Activated CD4-positive, alpha-beta T cell treated with anti-CD3 and anti-CD28 coated beads for 1 hour (primary cell): ENCODE data around the gene NATD1.

Source experiments
- DNase-seq: peaks from one replicate; pipeline ENCODE4 v3.0.0-alpha.2; 2020

NATD1 gene

DNA sequence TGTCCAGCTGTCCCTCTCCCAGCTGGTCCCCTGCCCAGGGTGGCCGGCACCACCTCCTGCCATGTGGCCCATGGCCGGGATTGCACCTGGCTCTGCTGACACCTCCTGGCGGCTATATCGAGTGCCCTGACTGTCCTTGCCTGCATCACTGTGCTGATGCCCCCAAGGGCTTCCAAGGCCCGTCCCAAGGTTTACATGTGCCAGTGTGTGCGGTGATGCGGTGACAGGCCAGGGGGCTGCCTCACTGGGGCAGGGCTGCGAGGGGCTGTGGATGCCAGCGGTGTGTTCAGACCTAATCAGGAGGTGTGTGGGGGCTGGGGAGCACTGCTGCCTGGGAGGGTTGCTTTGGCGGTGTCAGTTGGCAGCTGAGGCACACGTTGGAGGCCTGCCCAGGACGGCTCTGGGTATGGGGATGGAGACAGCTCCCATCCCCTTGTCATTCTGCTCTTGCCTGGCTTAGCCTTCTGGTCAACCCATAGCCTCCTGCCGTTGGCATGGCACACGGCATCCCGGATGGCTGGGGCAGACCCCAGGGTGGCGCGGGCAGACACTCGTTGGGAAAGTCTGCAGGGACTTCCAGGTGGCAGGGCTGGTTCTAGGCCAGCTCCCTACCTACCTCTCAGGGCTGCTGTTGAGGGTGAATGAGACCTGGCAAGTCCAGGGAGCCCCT, 36.8 kb upstream of the NATD1 start:
- DNase-seq: no peak

DNA sequence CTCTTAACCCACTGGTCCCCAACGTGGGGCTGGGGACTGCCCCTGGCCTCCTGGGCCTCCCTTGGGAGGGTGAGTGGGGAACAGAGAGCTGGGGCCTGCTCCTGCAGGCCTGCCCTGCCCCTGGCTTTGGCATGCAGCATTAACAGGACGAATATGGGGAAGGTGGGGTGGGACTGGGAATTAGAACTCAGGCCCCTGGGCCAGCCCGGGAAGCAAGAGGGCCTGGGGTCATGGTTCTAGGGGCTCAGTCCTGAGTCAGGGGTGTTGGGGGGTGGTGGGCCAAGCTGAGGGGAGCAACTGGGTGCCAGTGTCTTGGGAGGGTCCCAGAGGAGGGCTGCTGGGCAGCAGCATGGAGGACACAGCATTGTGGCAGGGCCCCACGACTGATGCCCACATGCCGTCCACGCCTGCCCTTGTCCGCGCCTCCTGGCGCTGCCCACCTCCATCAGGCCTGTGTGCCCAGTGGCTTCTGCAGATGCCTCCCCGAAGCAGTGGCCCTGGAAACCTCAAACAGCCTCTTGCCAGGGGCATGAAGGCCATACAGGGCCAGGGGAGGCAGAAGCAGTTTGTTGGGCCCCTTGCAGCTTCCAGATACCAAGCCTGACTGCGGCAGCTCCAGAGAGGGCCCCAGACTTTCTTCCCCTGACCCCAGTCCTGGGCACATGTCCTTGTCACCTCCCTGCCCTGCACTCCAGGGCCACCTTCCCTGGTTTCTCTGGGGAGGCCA, 36.1 kb upstream of the NATD1 start:
- no peak for DNase-seq

DNA sequence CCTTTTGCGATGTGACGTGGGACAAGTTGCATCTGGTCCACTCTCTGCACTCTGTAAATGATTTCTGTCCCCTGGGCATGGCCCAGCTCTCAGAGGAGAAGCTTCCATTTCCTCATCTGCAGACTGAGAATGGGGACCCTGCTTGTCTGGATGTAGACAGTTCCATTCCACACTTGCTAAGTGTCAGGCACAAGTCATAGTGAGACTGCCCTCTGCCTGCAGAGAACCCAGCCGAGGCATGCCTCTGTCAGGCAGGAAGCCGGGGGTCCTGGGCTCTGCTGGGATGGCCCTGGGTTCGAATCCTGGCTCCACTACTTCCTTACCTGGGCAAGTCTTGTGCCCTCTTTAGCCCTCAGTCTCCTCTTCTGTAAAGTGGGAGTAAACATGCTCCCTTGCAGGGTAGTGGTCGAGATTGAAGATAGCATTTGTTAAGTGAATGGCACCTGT, 35.4 kb upstream of the NATD1 start:
- no peak for DNase-seq

GRCh38 chr17:21287703-21288449, 34.7 kb upstream of the NATD1 start:
- peak; percentile 97 for DNase-seq

- no peak for DNase-seq
These were observed 33.9 kb upstream of the NATD1 start for GRCh38 chr17:21286909-21287702.

GRCh38 chr17:21286066-21286770, 33.0 kb upstream of the NATD1 start:
- DNase-seq: no peak

DNA sequence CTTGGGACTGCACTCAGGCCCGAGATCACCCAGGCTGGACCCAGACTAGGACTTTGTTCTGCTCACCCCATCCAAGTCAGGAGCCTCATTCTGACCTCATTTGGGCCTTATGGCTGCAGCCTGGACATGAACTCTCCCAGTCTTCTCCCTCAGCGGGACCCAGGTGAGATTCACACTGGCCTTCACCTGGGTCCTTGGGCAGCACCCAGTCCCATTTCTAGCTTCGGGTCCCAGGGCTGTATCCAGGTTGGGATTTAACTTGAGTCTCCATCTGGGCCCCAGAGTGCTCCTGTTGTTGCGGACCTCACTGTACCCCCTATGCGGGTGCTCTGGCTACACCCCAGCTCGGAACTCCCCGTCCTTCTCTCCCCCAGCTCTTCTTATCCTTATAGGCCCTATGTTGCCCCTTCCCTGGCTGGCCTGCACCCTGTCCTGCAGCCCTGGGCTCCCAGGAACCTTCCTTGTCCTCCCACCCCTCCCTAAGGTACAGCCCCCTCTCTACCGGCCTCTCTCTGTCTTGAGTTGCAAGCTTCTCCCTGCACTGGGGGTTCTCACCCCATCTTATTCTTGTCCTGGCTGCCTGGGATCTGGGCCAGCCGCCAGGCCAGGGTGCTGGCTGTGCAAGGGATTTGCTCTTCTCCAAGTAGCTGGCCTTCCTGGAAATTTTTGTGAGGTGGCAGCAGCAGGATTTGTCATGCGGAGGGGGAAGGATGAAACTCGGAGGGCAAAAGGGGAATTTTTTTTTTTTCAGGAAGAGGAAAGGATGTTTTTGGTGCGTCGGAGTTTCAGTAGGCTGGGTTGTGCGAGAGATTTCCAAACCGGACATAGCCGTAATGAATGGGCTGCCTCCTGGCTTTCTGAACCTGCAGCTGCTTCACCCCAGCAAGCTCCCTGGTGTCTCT, 32.2 kb upstream of the NATD1 start:
- DNase-seq: no peak

GRCh38 chr17:21284319-21285163, 31.3 kb upstream of the NATD1 start, which contains the start of gene MAP2K3:
Gene MAP2K3, plus strand, starts transcription at chr17:21284711. Its CDS starts 210 bp downstream, at chr17:21284921.
- DNase-seq: peak; percentile 93

DNA sequence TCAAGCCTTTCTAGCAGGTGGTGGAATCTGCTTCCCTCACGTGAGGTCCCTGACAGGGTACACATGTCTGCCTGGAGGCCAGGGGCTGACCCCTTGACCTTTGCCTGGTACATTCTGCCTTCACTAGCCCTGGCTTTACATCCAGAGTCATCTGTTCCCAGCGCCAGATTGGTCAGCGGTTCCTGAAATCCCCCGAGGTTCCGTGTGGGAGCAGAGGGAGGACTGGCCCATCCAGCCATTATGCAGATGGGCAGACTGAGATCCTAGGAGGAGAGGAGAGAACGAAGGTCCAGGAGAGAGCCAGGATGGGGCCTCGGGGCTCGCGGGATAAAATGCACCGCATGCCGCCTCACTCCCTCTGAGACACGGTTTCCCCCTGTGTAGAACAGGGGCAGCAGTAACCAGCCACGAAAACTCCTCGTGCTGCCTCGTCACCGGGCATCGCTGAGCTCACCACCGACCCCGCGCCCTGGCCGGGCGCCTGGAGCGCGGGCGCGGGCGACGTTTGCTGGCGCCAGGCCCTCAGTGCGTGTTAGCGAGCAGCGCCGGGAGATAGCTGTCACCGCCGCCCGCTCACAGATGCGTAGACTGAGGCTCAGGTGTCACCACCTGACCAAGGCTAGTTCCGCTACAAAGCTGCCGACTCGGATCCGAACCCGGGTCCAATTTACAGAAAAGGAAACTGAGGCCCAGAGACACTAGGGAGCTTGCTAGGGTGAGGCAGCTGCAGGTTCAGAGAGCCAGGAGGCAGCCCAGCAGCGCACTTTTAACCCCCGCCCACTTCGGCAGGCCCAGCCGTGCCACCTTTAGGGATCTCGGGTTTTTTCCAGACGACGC, 30.5 kb upstream of the NATD1 start:
- no peak for DNase-seq

DNA sequence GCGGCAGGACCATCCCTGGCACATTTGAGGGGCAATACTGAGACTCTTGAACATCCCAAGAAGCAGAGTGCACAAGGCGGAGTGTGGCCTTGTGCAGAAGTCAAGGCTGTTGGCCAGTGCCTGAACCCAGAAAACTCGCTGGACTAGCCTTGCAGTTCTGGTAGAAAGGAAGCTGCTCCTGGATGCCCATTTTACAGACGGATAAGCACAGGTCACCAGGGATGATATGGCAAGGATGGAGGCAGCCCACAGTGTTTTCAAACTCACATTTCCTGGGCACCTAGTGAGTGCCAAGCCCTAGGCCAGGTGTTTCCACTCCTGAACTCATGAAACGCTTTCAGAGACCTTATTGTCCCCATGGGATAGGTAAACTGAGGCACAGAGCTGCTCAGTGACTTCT, 29.6 kb upstream of the NATD1 start:
- DNase-seq: no peak

GRCh38 chr17:21282231-21282630, 29.0 kb upstream of the NATD1 start:
- no peak for DNase-seq

DNA sequence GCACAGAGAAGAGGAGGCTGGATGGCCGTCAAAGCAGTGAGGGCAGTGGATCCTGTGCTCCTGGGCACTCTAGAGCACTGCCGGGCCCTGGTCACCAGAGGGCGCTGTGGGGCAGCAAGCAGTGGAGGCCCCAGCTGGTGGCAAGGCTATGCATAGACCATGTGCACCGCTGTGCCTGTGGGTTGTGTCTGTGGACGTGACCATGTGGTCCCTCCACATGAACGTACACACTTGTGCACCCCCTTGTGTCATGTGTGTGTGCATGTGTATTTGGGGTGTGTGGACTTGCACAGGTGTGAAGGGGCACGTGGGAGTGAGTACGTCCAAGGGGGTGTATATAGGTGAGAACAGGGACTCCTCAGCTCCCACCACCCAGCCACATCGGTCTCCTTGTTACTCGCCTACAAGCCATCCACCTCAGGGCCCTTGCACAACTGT, 26.9 kb upstream of the NATD1 start:
- peak; percentile 84 for DNase-seq

- DNase-seq: no peak
These were observed 26.4 kb upstream of the NATD1 start for GRCh38 chr17:21279582-21279981.

DNA sequence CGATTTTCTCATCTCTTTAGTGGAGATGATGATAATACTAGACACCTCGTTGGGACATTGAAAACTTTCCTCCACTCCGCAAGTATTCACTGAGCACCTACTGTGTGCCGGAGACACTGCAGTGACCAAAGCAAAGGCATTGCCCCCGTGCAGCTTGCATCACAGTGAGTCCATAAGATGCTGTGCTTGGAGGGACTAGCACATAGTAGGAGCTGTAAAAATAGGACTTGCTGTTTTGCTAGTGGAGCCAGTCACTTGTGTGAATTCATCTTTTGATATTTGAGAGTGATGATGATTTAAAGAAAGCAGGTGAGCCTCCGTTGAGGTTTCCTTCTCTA, 26.0 kb upstream of the NATD1 start:
- DNase-seq: no peak

- no peak for DNase-seq
These were observed 25.4 kb upstream of the NATD1 start for GRCh38 chr17:21278450-21279197.

DNA sequence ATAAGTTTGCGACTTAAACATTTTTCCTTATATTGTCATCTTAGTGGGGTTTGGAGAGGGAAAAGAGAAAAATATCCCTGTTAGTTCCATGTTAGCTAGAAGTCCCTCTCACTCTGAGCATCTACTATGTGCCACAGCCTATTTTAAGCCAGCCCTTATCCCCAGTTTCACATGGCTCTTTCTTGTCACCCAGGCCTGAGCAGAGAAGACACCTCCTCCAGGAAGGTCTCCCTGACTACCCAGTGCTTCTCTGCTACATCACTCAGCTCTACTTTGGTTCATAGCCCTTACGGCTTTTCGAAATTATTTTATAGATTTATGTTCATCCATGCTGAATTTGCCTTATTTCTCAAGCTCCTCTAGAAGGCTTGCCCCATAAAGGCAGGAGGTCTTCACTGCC, 24.1 kb upstream of the NATD1 start:
- DNase-seq: no peak

DNA sequence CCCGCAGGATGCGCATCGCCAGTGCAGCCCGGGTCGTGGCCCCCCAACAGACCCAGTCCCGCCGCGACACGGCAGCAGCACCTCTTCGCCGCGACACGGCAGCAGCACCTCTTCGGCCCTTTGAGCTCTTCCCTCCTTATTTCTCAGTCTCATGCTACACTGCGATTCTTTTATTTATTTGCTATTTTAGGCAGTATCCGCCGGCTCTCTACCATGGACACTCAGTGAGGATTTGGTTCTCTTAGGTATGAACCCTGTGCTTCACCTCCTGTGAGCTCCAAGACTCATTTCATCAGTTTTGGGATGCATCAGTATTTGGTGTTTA, 23.0 kb upstream of the NATD1 start:
- DNase-seq: no peak

DNA sequence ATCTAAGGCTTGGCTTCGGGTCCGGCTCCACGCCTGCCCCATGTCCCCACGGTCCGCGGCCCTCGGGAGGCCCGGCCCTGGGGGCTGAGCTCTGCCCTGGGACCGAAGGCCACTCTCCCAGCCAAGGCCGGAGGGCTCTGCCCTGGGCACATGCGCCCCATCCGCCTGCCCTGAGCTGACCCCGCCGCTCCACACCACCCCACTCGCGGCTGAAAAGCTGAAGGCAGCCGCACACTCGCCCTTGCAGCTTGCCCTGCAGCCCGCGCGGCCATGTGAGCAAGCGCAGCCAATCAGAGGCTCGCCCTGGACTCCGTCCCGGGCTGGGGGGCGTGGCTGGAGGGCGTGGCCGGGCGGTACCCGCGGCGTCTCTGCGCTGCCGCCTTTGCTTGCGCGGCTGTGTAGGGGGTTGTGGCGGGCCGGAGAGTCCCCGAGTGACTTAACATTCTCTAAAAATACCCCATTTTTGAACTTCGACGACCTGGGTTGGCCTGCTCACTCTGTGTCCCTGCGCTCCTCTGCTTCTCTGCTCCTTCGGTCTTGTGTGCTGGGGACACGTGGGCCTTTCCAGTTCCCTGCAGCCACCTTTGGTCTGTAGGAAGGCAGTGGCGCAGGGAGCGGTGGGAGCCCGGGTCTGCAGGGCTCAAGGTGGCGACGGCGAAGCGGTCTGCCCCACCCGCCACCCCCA, 22.5 kb upstream of the NATD1 start:
- peak; percentile 89 for DNase-seq
